Activated naive CD4-positive, alpha-beta T cell treated with anti-CD3 and anti-CD28 coated beads, Interleukin-2, amount 10 ng/mL, durations not matched to agents 7 days and 5 days (primary cell): ENCODE data around the gene CDKN2B.

Source experiments
- CTCF ChIA-PET: fragments of 350-600 bp; sonication (Branson Sonifier 250); formaldehyde crosslinking; loops from one replicate; lab custom pipeline; 2021; ENCODE audit warnings: antibody characterized with exemption; lab: Charles Lee
- DNase-seq: peaks from one replicate; pipeline ENCODE4 v3.0.0-alpha.2; 2020
- H3K27ac Mint-ChIP-seq: one replicate; pipeline ENCODE4 v1.8.0; 2021; ENCODE audit warnings: mild to moderate bottlenecking, moderate library complexity, mixed read lengths
- H3K27me3 Mint-ChIP-seq: one replicate; pipeline ENCODE4 v1.8.0; 2021; ENCODE audit warnings: mild to moderate bottlenecking, mixed read lengths
- H3K36me3 Mint-ChIP-seq: one replicate; pipeline ENCODE4 v1.8.0; 2021; ENCODE audit warnings: mixed read lengths
- H3K4me1 Mint-ChIP-seq: one replicate; pipeline ENCODE4 v1.8.0; 2021; ENCODE audit warnings: mixed read lengths
- H3K4me3 Mint-ChIP-seq: one replicate; pipeline ENCODE4 v1.8.0; 2021; ENCODE audit warnings: mild to moderate bottlenecking, moderate library complexity, mixed read lengths
- H3K9me3 Mint-ChIP-seq: one replicate; pipeline ENCODE4 v1.8.0; 2021; ENCODE audit warnings: mixed read lengths

The CDKN2B gene

GRCh38 chr9:22044583-22044982 is 35.5 kb upstream of the CDKN2B start:
- Mint-ChIP-seq H3K27me3 (peaks cover 48% of the 10 kb centered on the region), H3K27ac (no peak overlapping the region), H3K4me1 (peaks cover 67% of the 10 kb centered on the region), H3K4me3 (no peak overlapping the region), H3K9me3 (no peaks in the 10 kb centered on the region), H3K36me3 (peaks cover 17% of the 10 kb centered on the region)
- CTCF ChIA-PET, result interaction anchor here (1.4 kb wide), 1 partner anchor 75 kb away, joined by 4 read pairs; no protein-coding TSS in a partner anchor
- no peak for DNase-seq

GRCh38 chr9:22043928-22044327 is 34.8 kb upstream of the CDKN2B start:
- CTCF ChIA-PET, result interaction anchor here (1.4 kb wide), 1 partner anchor 76 kb away, joined by 4 read pairs; no protein-coding TSS in a partner anchor
- peaks cover 13% of the 10 kb centered on the region for H3K36me3 Mint-ChIP-seq
- peaks cover 45% of the 10 kb centered on the region for H3K27me3 Mint-ChIP-seq
- DNase-seq, result no peak
- H3K9me3 Mint-ChIP-seq, result no peaks in the 10 kb centered on the region
- H3K27ac Mint-ChIP-seq, result no peak overlapping the region
- H3K4me1 Mint-ChIP-seq, result peaks cover 69% of the 10 kb centered on the region
- H3K4me3 Mint-ChIP-seq, result no peak overlapping the region

- CTCF ChIA-PET, result interaction anchor here (0.6 to 1.3 kb wide), 4 partner anchors 12 to 230 kb away, joined by 3 to 6 read pairs (median 4); no protein-coding TSS in a partner anchor
- no peak for DNase-seq
- no peak overlapping the region for H3K27ac Mint-ChIP-seq
Observed at GRCh38 chr9:22041775-22042174, 32.7 kb upstream of the CDKN2B start.

GRCh38 chr9:22041344-22041743 is 32.2 kb upstream of the CDKN2B start:
- Mint-ChIP-seq H3K9me3 (no peaks in the 10 kb centered on the region), H3K4me3 (no peak overlapping the region), H3K27me3 (peaks cover 27% of the 10 kb centered on the region), H3K27ac (no peak overlapping the region), H3K4me1 (peaks cover 69% of the 10 kb centered on the region), H3K36me3 (peaks cover 10% of the 10 kb centered on the region)
- CTCF ChIA-PET, result interaction anchor here (0.6 to 1.3 kb wide), 4 partner anchors 13 to 230 kb away, joined by 3 to 6 read pairs (median 4); no protein-coding TSS in a partner anchor
- no peak for DNase-seq

More at GRCh38 chr9:22041775-22042174, 32.7 kb upstream of the CDKN2B start:
- H3K4me1 Mint-ChIP-seq, result peaks cover 70% of the 10 kb centered on the region
- peaks cover 10% of the 10 kb centered on the region for H3K36me3 Mint-ChIP-seq
- peaks cover 29% of the 10 kb centered on the region for H3K27me3 Mint-ChIP-seq
- no peak overlapping the region for H3K4me3 Mint-ChIP-seq
- H3K9me3 Mint-ChIP-seq, result no peaks in the 10 kb centered on the region

- H3K4me3 Mint-ChIP-seq, result no peak overlapping the region
- DNase-seq, result no peak
- no peaks in the 10 kb centered on the region for H3K9me3 Mint-ChIP-seq
- H3K4me1 Mint-ChIP-seq, result peaks cover 69% of the 10 kb centered on the region
- CTCF ChIA-PET, result interaction anchor here (1.3 to 6.8 kb wide), 2 partner anchors 227 to 228 kb away, joined by 6 to 59 read pairs; no protein-coding TSS in a partner anchor
- H3K27ac Mint-ChIP-seq, result no peak overlapping the region
- peaks cover 27% of the 10 kb centered on the region for H3K27me3 Mint-ChIP-seq
- H3K36me3 Mint-ChIP-seq, result peaks cover 13% of the 10 kb centered on the region
Observed at GRCh38 chr9:22040760-22041159, 31.7 kb upstream of the CDKN2B start.

- H3K27ac Mint-ChIP-seq, result no peak overlapping the region
- no peak for DNase-seq
Observed at GRCh38 chr9:22039258-22039657, 30.2 kb upstream of the CDKN2B start.

GRCh38 chr9:22037954-22038690 is 29.0 kb upstream of the CDKN2B start:
- H3K4me3 Mint-ChIP-seq, result no peak overlapping the region
- H3K4me1 Mint-ChIP-seq, result peaks cover 62% of the 10 kb centered on the region
- H3K27me3 Mint-ChIP-seq, result peaks cover 20% of the 10 kb centered on the region
- no peaks in the 10 kb centered on the region for H3K9me3 Mint-ChIP-seq
- no peak overlapping the region for H3K27ac Mint-ChIP-seq
- no peak for DNase-seq
- CTCF ChIA-PET, result interaction anchor here (0.7 to 6.8 kb wide), 12 partner anchors 10 to 225 kb away, joined by 3 to 59 read pairs (median 4); partner anchors contain the start of gene CDKN2B
- H3K36me3 Mint-ChIP-seq, result peaks cover 22% of the 10 kb centered on the region

More at GRCh38 chr9:22039258-22039657, 30.2 kb upstream of the CDKN2B start:
- CTCF ChIA-PET, result interaction anchor here (1.2 to 6.8 kb wide), 4 partner anchors 11 to 226 kb away, joined by 6 to 59 read pairs (median 18); partner anchors contain the start of gene CDKN2B
- Mint-ChIP-seq H3K27me3 (peaks cover 19% of the 10 kb centered on the region), H3K9me3 (no peaks in the 10 kb centered on the region), H3K4me3 (no peak overlapping the region), H3K36me3 (peaks cover 19% of the 10 kb centered on the region), H3K4me1 (peaks cover 65% of the 10 kb centered on the region)

- Mint-ChIP-seq H3K27ac (no peak overlapping the region), H3K4me3 (no peak overlapping the region), H3K4me1 (peaks cover 62% of the 10 kb centered on the region), H3K27me3 (peaks cover 30% of the 10 kb centered on the region), H3K9me3 (no peaks in the 10 kb centered on the region), H3K36me3 (peaks cover 23% of the 10 kb centered on the region)
- CTCF ChIA-PET, result interaction anchor here (0.7 to 6.8 kb wide), 11 partner anchors 8 to 224 kb away, joined by 3 to 59 read pairs (median 3); partner anchors contain the start of gene CDKN2B
- DNase-seq, result no peak
Observed at GRCh38 chr9:22036866-22037626, 27.9 kb upstream of the CDKN2B start.

GRCh38 chr9:22035591-22036011 is 26.5 kb upstream of the CDKN2B start:
- Mint-ChIP-seq H3K4me3 (no peak overlapping the region), H3K36me3 (peaks cover 25% of the 10 kb centered on the region), H3K27ac (peak overlapping the region; percentile 11), H3K27me3 (peaks cover 27% of the 10 kb centered on the region), H3K9me3 (no peaks in the 10 kb centered on the region), H3K4me1 (peaks cover 47% of the 10 kb centered on the region)
- no peak for DNase-seq
- CTCF ChIA-PET, result interaction anchor here (6.8 kb wide), 1 partner anchor 222 kb away, joined by 59 read pairs; no protein-coding TSS in a partner anchor

- Mint-ChIP-seq H3K4me1 (peaks cover 38% of the 10 kb centered on the region), H3K36me3 (peaks cover 27% of the 10 kb centered on the region), H3K27ac (no peak overlapping the region), H3K4me3 (no peak overlapping the region), H3K9me3 (no peaks in the 10 kb centered on the region), H3K27me3 (peaks cover 21% of the 10 kb centered on the region)
- CTCF ChIA-PET, result no interaction called here
- DNase-seq, result no peak
Observed at GRCh38 chr9:22033012-22033630, 24.0 kb upstream of the CDKN2B start.

- H3K4me3 Mint-ChIP-seq, result no peak overlapping the region
- peaks cover 23% of the 10 kb centered on the region for H3K36me3 Mint-ChIP-seq
- H3K27ac Mint-ChIP-seq, result no peak overlapping the region
- peaks cover 25% of the 10 kb centered on the region for H3K4me1 Mint-ChIP-seq
- H3K27me3 Mint-ChIP-seq, result peaks cover 22% of the 10 kb centered on the region
- CTCF ChIA-PET, result interaction anchor here (1.1 kb wide), 1 partner anchor 86 kb away, joined by 4 read pairs; no protein-coding TSS in a partner anchor
- no peaks in the 10 kb centered on the region for H3K9me3 Mint-ChIP-seq
- no peak for DNase-seq
Observed at GRCh38 chr9:22031655-22032411, 22.7 kb upstream of the CDKN2B start.

GRCh38 chr9:22030101-22030598 is 21.0 kb upstream of the CDKN2B start:
- H3K9me3 Mint-ChIP-seq, result no peaks in the 10 kb centered on the region
- CTCF ChIA-PET, result interaction anchor here (1.1 to 4.0 kb wide), 3 partner anchors 8 to 217 kb away, joined by 3 to 18 read pairs (median 5); no protein-coding TSS in a partner anchor
- no peak overlapping the region for H3K4me3 Mint-ChIP-seq
- no peak for DNase-seq
- peaks cover 10% of the 10 kb centered on the region for H3K4me1 Mint-ChIP-seq
- no peak overlapping the region for H3K27ac Mint-ChIP-seq
- H3K27me3 Mint-ChIP-seq, result peaks cover 38% of the 10 kb centered on the region
- H3K36me3 Mint-ChIP-seq, result peaks cover 19% of the 10 kb centered on the region

GRCh38 chr9:22029231-22029630 is 20.1 kb upstream of the CDKN2B start:
- H3K4me3 Mint-ChIP-seq, result no peak overlapping the region
- H3K9me3 Mint-ChIP-seq, result no peaks in the 10 kb centered on the region
- H3K27ac Mint-ChIP-seq, result no peak overlapping the region
- H3K36me3 Mint-ChIP-seq, result peaks cover 13% of the 10 kb centered on the region
- H3K4me1 Mint-ChIP-seq, result peaks cover 7% of the 10 kb centered on the region
- CTCF ChIA-PET, result interaction anchor here (1.2 to 4.0 kb wide), 3 partner anchors 9 to 216 kb away, joined by 5 to 18 read pairs (median 6); partner anchors contain the start of gene CDKN2B
- peaks cover 47% of the 10 kb centered on the region for H3K27me3 Mint-ChIP-seq
- no peak for DNase-seq
